Body of pancreas (tissue), 4 donors: ENCODE data around the gene HS3ST4. TPM values are rescaled to one million over a fixed set of nuclear protein-coding genes. Genes with fewer than 3 reads are reported as not detected.

Experiments used
- ATAC-seq: fragments of 150-250 bp; one replicate; pipeline ENCODE4 v1.9.1; 2016
- DNase-seq, 4 donors: peaks; one replicate each; pipeline ENCODE4 v3.0.0-alpha.2; 2019
- H3K27ac ChIP-seq, 4 donors: fragments of 200-600 bp; sonication (generic); 1 replicate in 3 of 4; 2 replicates in 1 of 4; pipeline versions ENCODE4 v1.5.1 to v1.6.1; 2016 to 2019; ENCODE audit warnings: mild to moderate bottlenecking in 1 of 4, mixed read lengths in 1 of 4, moderate library complexity in 1 of 4
- H3K27me3 ChIP-seq, 2 donors: fragments of 200-600 bp; sonication (generic); one replicate each; pipeline ENCODE4 v1.6.0; 2016; ENCODE audit warnings: mild to moderate bottlenecking in 1 of 2
- H3K36me3 ChIP-seq, 2 donors: fragments of 200-600 bp; sonication (generic); replicated peaks in 1 of 2; 2 replicates each; pipeline ENCODE4 v1.5.1; 2016; ENCODE audit warnings: low read depth in 2 of 2; ENCODE audit not compliant: insufficient read depth in 1 of 2
- H3K4me1 ChIP-seq: fragments of 200-600 bp; sonication (generic); one replicate; pipeline ENCODE4 v1.6.0; 2016
- H3K4me3 ChIP-seq, 2 donors: fragments of 200-600 bp; sonication (generic); 1 replicate in 1 of 2; 2 replicates in 1 of 2; pipeline ENCODE4 v1.5.1; 2016 to 2019
- H3K9me3 ChIP-seq, 3 donors: fragments of 200-600 bp; sonication (generic); 1 replicate in 2 of 3; 2 replicates in 1 of 3; pipeline ENCODE4 v1.5.1; 2016
- POLR2A ChIP-seq, 3 donors: fragments of 450-650 bp; IDR thresholded peaks; one replicate each; pipeline ENCODE4 v1.6.1; 2016; ENCODE audit warnings: antibody characterized with exemption in 3 of 3, mild to moderate bottlenecking in 2 of 3
- WGBS, 2 donors: methylation state at CpG; one replicate each; pipeline ENCODE4 v1.1.5; 2017; 5-methylcytosine and 5-hydroxymethylcytosine counted together
- intact Hi-C: fragments of 100-400 bp; cut with DNase I; formaldehyde crosslinking; loops from one replicate; pipeline ENCODE4 v1.15.1; 2023
- total RNA-seq, 2 donors: library from RNA; depleted of rRNA; stranded (reverse); fragments of >200 nt; gene quantifications; one replicate each; pipeline ENCODE4 v1.1.0, GENCODE V29; 2016
- TF ChIP-seq, protein P1 (sequence below), 7 experiments: fragments of 450-650 bp in 4 of 7; fragments of 200-600 bp in 3 of 7; sonication (generic) in 3 of 7; IDR thresholded peaks; one replicate each; pipeline ENCODE4 v1.5.1; 2016 to 2019; ENCODE audit warnings: antibody characterized with exemption in 7 of 7

Gene HS3ST4
- total RNA-seq, 2 donors from 2014 or later: not detected

DNA sequence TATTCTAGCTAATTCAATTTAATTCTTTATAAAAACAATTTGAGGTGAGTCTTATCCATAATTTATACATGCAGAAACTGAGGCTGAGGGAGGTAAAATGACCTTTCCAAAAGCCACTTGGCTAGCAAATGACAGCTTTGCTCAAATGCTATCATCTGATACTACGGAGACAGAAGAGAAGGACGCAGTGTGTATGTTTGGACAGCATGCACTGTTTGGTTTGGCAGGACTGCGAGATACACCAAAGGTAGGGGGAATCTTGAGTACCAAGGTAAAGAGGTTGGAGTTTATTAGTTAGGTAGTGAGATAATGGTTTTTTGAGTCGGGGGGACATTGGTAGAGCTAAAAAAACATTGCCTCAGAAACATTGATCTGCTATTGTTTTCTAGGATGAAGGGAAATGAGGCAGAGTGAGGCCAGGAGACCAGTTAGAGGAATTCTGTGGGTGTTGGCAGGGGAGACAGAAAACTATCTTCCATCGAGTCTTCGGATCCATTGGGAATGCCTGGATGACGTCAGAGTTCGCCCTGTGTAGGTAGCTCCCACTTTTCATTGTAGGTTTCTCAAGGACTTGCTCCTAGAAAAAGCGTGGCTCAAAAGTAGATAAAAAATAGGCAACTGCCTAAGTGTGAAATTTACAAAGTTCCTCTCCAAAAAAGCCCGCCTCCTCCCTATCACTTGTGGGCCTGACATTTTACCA, 2.5 kb upstream of the HS3ST4 start:
- H3K9me3 ChIP-seq: no peaks in the 10 kb centered on the region
- H3K36me3 ChIP-seq: no peaks in the 10 kb centered on the region
- TF ChIP-seq, protein P1, sequence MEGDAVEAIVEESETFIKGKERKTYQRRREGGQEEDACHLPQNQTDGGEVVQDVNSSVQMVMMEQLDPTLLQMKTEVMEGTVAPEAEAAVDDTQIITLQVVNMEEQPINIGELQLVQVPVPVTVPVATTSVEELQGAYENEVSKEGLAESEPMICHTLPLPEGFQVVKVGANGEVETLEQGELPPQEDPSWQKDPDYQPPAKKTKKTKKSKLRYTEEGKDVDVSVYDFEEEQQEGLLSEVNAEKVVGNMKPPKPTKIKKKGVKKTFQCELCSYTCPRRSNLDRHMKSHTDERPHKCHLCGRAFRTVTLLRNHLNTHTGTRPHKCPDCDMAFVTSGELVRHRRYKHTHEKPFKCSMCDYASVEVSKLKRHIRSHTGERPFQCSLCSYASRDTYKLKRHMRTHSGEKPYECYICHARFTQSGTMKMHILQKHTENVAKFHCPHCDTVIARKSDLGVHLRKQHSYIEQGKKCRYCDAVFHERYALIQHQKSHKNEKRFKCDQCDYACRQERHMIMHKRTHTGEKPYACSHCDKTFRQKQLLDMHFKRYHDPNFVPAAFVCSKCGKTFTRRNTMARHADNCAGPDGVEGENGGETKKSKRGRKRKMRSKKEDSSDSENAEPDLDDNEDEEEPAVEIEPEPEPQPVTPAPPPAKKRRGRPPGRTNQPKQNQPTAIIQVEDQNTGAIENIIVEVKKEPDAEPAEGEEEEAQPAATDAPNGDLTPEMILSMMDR (IDR thresholded peaks at IDR 0.05): no peak
- no peak for TF ChIP-seq POLR2A (IDR thresholded peaks at IDR 0.05)
- no peak overlapping the region for H3K27ac ChIP-seq
- peaks cover 0 to 14% of the 10 kb centered on the region in 2 donors for H3K27me3 ChIP-seq
- no peak overlapping the region for H3K4me3 ChIP-seq
- intact Hi-C loops: no loop called here
- peaks cover 22% of the 10 kb centered on the region for H3K4me1 ChIP-seq
- WGBS, 2 donors: 34 to 47% methylated on average over 10 of the region's 10 CpGs
- no peak for ATAC-seq
- DNase-seq: no peak

DNA sequence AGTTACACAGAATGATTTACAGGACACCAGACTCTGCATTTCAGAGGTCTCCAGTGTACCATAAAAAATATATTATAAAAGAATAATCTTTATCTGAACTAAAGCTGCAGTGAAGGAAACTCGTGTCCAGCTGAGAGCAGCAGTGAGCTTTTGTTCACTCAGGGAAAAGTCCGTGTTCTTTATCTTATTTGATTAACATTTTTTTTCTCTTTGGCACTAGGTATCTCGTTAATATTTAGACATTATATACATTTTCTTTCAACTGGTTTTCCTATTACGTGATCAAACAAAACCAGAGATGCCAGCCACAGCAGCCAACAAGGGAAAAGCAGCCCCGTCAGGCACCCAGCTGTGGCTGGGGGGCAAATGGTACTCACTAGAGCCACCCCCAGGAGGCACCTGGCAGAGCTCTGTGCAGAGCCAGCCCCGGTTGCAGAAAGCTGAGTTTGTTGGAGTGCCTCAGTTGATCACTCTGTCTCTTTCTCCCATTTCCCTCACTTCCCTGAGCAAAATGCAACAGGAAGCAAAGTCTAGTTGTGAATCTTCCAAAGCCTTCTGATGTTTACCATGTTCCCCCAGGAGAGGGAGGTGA, 1.1 kb upstream of the HS3ST4 start:
- ATAC-seq: no peak
- H3K27me3 ChIP-seq: peaks cover 0 to 14% of the 10 kb centered on the region in 2 donors
- WGBS, 2 donors: 4 to 9% methylated on average over 6 of the region's 6 CpGs
- H3K27ac ChIP-seq: no peak overlapping the region
- TF ChIP-seq POLR2A (IDR thresholded peaks at IDR 0.05): no peak
- TF ChIP-seq, protein P1 (IDR thresholded peaks at IDR 0.05): no peak
- H3K4me1 ChIP-seq: peaks cover 22% of the 10 kb centered on the region
- H3K4me3 ChIP-seq: no peak overlapping the region
- no peaks in the 10 kb centered on the region for H3K9me3 ChIP-seq
- no peaks in the 10 kb centered on the region for H3K36me3 ChIP-seq
- DNase-seq: no peak
- intact Hi-C loops: no loop called here

DNA sequence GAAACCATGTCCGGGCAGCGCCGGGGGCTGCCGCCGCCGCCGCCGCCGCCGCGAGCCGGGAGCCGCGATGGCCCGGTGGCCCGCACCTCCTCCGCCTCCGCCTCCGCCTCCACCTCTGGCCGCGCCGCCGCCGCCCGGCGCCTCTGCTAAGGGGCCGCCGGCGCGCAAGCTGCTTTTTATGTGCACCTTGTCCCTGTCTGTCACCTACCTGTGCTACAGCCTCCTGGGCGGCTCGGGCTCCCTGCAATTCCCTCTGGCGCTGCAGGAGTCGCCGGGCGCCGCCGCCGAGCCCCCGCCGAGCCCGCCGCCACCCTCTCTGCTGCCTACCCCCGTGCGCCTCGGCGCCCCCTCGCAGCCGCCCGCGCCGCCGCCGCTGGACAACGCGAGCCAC, 587 bp downstream of the HS3ST4 start:
- ATAC-seq (no peak), DNase-seq (peak in 3 of 4 donors; percentile 12 to 14 (median 13))
- H3K27me3 ChIP-seq: peaks cover 0 to 22% of the 10 kb centered on the region in 2 donors
- no peak overlapping the region for H3K27ac ChIP-seq
- no peaks in the 10 kb centered on the region for H3K9me3 ChIP-seq
- H3K4me1 ChIP-seq: peaks cover 22% of the 10 kb centered on the region
- no peaks in the 10 kb centered on the region for H3K36me3 ChIP-seq
- intact Hi-C loops: no loop called here
- H3K4me3 ChIP-seq: no peak overlapping the region
- TF ChIP-seq, protein P1 (IDR thresholded peaks at IDR 0.05): no peak
- TF ChIP-seq POLR2A (IDR thresholded peaks at IDR 0.05): no peak
- 1% methylated on average over 27 of the region's 56 CpGs; no CpG with 5 or more reads in 1 of the 2 donors for WGBS, 2 donors

DNA sequence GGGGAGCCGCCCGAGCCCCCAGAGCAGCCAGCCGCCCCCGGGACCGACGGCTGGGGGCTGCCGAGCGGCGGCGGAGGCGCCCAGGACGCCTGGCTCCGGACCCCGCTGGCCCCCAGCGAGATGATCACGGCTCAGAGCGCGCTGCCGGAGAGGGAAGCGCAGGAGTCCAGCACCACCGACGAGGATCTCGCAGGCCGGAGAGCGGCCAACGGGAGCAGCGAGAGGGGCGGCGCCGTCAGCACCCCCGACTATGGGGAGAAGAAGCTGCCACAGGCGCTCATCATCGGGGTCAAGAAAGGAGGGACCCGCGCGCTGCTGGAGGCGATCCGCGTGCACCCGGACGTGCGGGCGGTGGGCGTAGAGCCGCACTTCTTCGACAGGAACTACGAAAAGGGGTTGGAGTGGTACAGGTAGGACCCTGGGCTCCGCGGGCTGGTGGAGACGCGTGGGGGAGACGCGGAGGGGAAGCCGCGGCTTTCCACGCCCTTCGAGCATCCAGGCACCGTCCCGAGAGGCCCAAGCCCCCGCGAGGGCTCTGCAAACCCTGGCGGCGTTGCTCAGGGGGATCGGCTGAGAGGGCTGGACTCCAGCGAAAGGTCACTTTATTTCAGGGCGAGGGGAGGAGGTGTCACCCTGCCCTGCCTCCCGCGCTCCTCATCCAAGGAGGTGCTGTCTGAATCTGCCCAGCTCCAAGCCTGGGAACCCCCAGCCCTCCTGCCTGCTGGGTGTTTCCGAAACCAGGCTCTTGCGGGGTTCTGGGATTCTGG, 1.2 kb downstream of the HS3ST4 start:
- intact Hi-C loops: no loop called here
- WGBS, 2 donors: 1 to 8% methylated on average over 2 to 54 of the region's 70 CpGs
- no peak for DNase-seq
- no peak for ATAC-seq
- Histone ChIP-seq H3K27ac (no peak overlapping the region), H3K9me3 (no peaks in the 10 kb centered on the region), H3K36me3 (no peaks in the 10 kb centered on the region), H3K4me3 (no peak overlapping the region), H3K27me3 (peaks cover 0 to 22% of the 10 kb centered on the region in 2 donors), H3K4me1 (peaks cover 22% of the 10 kb centered on the region)
- TF ChIP-seq, protein P1 (IDR thresholded peaks at IDR 0.05): no peak
- no peak for TF ChIP-seq POLR2A (IDR thresholded peaks at IDR 0.05)
